Osteocyte (in vitro differentiated cells): ENCODE data around the gene PDZRN3. TPM values are rescaled to one million over a fixed set of nuclear protein-coding genes. Genes with fewer than 3 reads are reported as not detected.

Experiments
- DNase-seq: peaks from one replicate; pipeline ENCODE4 v3.0.0; 2021; ENCODE audit warnings: mixed read lengths; ENCODE audit not compliant: unreplicated experiment; ENCODE audit errors: extremely low spot score
- H3K27ac Mint-ChIP-seq: one replicate; pipeline ENCODE4 v1.8.0; 2021; ENCODE audit warnings: mild to moderate bottlenecking, mixed read lengths; ENCODE audit not compliant: unreplicated experiment
- H3K27me3 Mint-ChIP-seq: one replicate; pipeline ENCODE4 v1.8.0; 2021; ENCODE audit warnings: mixed read lengths; ENCODE audit not compliant: unreplicated experiment
- H3K36me3 Mint-ChIP-seq: one replicate; pipeline ENCODE4 v1.8.0; 2021; ENCODE audit warnings: mixed read lengths; ENCODE audit not compliant: unreplicated experiment
- H3K4me1 Mint-ChIP-seq: one replicate; pipeline ENCODE4 v1.8.0; 2021; ENCODE audit warnings: mixed read lengths; ENCODE audit not compliant: unreplicated experiment
- H3K4me3 Mint-ChIP-seq: one replicate; pipeline ENCODE4 v1.8.0; 2021; ENCODE audit warnings: mild to moderate bottlenecking, moderate library complexity, mixed read lengths; ENCODE audit not compliant: unreplicated experiment
- H3K9me3 Mint-ChIP-seq: one replicate; pipeline ENCODE4 v1.8.0; 2021; ENCODE audit warnings: mixed read lengths; ENCODE audit not compliant: unreplicated experiment
- total RNA-seq: library from RNA; stranded (reverse); gene quantifications from 2 replicates; pipeline ENCODE4 v1.2.1, GENCODE V29; 2021
- TF ChIP-seq, protein P1 (sequence below): fragments of 200-600 bp; sonication (generic); IDR thresholded peaks from 2 replicates; pipeline ENCODE4 v1.5.0; 2021; ENCODE audit warnings: antibody characterized with exemption, mild to moderate bottlenecking, moderate library complexity

PDZRN3 gene
- total RNA-seq, 1 donor from 2014 or later: 34.1 TPM

DNA sequence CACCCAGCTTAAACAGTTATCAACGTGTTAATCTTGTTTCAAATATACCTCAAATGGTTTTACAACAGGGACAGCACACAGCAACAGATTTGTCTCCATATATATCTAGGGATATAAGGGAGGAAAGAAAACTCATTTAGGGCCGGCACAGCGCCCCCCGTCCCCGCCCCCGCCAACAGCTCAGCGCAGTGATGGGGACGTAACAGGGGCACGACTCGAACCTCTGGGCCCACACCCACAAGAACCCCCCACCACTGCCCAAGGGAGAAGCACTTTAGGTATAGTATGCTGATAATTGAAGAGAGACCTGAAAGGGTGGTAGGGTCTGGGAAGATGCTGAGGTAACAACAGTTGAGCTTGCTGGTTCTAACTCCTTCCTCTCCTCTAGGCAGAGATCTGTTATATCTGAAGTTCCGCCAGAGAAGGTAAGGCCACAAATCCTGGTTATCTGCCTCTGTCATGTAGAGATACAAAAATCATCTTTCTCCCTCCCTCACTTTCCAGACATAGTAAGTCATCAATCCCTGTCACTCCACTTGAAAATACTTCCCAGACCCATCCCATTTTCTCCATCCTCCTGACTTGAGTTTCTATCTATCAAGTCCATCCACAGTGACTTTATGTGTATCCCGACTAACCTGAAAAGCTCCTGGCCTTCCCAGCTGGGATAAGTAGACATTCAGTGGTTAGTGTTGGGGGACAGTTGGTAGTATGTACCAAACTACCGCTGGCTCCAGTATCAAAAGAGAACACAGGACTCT, 126.9 kb downstream of the PDZRN3 start:
- Mint-ChIP-seq H3K9me3 (no peaks in the 10 kb centered on the region), H3K27me3 (no peaks in the 10 kb centered on the region), H3K4me3 (no peak overlapping the region), H3K4me1 (peaks cover 24% of the 10 kb centered on the region), H3K36me3 (peaks cover 4% of the 10 kb centered on the region), H3K27ac (no peak overlapping the region)
- TF ChIP-seq, protein P1, sequence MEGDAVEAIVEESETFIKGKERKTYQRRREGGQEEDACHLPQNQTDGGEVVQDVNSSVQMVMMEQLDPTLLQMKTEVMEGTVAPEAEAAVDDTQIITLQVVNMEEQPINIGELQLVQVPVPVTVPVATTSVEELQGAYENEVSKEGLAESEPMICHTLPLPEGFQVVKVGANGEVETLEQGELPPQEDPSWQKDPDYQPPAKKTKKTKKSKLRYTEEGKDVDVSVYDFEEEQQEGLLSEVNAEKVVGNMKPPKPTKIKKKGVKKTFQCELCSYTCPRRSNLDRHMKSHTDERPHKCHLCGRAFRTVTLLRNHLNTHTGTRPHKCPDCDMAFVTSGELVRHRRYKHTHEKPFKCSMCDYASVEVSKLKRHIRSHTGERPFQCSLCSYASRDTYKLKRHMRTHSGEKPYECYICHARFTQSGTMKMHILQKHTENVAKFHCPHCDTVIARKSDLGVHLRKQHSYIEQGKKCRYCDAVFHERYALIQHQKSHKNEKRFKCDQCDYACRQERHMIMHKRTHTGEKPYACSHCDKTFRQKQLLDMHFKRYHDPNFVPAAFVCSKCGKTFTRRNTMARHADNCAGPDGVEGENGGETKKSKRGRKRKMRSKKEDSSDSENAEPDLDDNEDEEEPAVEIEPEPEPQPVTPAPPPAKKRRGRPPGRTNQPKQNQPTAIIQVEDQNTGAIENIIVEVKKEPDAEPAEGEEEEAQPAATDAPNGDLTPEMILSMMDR: no peak
- DNase-seq: no peak

DNA sequence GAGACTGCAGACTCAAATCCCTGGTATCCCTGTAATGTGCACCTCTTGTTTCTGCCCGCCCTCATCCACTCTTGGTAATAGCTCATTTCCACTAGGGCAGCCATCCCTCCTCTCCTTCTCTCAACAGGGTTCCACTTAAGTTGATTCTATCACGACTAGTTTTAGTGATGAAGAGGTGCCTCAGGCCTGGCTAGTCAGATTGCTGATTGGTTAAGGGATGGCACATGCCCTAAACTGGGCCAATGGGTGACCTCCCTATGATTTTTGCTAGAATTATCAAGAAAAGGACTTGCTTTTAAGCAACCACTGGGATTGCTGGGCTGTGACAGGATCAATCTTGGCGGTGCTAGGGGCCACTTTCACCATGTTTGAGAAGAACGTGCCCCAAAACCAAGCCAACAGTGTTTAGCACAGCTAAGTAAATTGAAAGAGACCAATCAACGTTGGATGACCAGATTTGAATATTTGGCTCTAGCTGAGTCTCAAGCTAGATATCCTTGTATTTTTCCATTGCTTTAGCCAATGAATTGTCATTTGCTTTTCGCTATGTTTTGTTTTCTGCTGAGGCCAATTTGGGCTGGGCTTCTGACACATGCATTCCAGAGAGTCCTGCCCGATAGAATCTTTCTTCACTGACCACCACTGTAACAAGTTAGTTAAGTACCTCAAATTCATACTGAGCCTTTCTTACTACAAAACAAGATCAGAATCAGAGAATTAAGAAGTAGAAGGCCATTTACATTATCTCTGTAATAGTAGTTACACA, 131.0 kb downstream of the PDZRN3 start:
- Mint-ChIP-seq H3K27ac (peak overlapping the region; percentile 2), H3K27me3 (no peaks in the 10 kb centered on the region), H3K36me3 (no peaks in the 10 kb centered on the region)

DNA sequence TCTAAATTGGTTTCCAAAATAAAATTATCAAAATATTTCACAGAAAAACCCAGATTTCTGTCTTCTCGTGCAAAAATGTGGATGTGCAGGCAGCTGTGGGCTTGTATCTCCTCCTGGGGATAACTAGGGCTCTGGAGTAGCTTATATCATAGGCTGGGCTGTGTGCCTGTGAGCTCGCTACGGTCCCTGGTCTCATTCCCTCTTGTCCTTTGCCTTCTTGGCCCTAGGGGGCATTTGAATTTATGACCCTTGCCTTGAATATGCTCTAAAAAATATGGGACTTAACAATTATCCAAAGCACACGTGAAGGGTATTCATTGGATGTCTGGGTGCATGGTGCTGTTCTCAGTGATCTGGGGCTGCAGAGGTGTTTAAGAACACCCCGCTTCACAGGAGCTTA, 132.6 kb downstream of the PDZRN3 start:
- no peaks in the 10 kb centered on the region for H3K36me3 Mint-ChIP-seq
- H3K27ac Mint-ChIP-seq: no peak overlapping the region
- H3K27me3 Mint-ChIP-seq: no peaks in the 10 kb centered on the region
- DNase-seq: no peak
- H3K9me3 Mint-ChIP-seq: no peaks in the 10 kb centered on the region
- TF ChIP-seq, protein P1: no peak
- peaks cover 30% of the 10 kb centered on the region for H3K4me1 Mint-ChIP-seq
- H3K4me3 Mint-ChIP-seq: no peak overlapping the region

More for the DNA sequence above, 131.0 kb downstream of the PDZRN3 start:
- Mint-ChIP-seq H3K4me1 (peaks cover 30% of the 10 kb centered on the region), H3K4me3 (no peak overlapping the region), H3K9me3 (no peaks in the 10 kb centered on the region)
- no peak for DNase-seq
- TF ChIP-seq, protein P1: no peak

DNA sequence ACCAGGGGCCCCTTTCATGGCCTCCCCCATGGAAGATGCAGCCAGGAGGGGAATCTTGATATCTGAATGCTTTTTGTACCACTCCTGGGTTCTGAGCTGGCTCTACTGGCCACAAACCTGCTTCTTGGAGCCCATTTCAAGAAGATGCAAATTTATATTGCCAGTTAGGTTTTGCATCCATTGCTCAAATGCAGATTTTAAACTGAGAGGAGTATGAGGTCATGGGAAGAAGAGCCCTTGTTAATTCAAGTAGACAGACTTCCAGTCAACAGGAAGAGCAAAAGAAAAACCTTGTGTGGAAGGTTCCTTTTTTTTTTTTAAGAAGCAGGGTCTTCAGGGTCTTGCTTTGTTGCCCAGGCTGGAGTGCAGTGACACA, 133.5 kb downstream of the PDZRN3 start:
- DNase-seq: no peak
- no peaks in the 10 kb centered on the region for H3K9me3 Mint-ChIP-seq
- TF ChIP-seq, protein P1: no peak
- H3K36me3 Mint-ChIP-seq: no peaks in the 10 kb centered on the region
- H3K27me3 Mint-ChIP-seq: no peaks in the 10 kb centered on the region
- no peak overlapping the region for H3K4me3 Mint-ChIP-seq
- peaks cover 30% of the 10 kb centered on the region for H3K4me1 Mint-ChIP-seq
- H3K27ac Mint-ChIP-seq: peak overlapping the region; percentile 16
